WTC11 (cell line): ENCODE data around the gene MGRN1. TPM values are rescaled to one million over a fixed set of nuclear protein-coding genes. Genes with fewer than 3 reads are reported as not detected.

ENCODE experiments used
- ATAC-seq: fragments of 200-7000 bp; cut with Tn5 transposase; 2 replicates; pipeline ENCODE4 v1.10.0; 2021; ENCODE audit warnings: mild to moderate bottlenecking, moderate library complexity
- CTCF ChIA-PET: fragments of 300-600 bp; sonication (Branson Sonifier 250); formaldehyde crosslinking; loops from one replicate; lab custom pipeline; 2021; ENCODE audit warnings: antibody characterized with exemption; lab: Charles Lee
- POLR2A ChIA-PET: fragments of 350-600 bp; sonication (Branson Sonifier 250); formaldehyde crosslinking; loops from one replicate; lab custom pipeline; 2021; ENCODE audit warnings: antibody characterized with exemption; lab: Charles Lee
- DNase-seq: peaks from one replicate; pipeline ENCODE4 v3.0.0; 2021; ENCODE audit warnings: low spot score
- H3K27ac Mint-ChIP-seq: 2 replicates; pipeline ENCODE4 v1.8.0; 2021; ENCODE audit warnings: mixed read lengths
- H3K27me3 Mint-ChIP-seq: 2 replicates; pipeline ENCODE4 v1.8.0; 2021; ENCODE audit warnings: low read depth, mild to moderate bottlenecking, moderate library complexity, mixed read lengths
- H3K36me3 Mint-ChIP-seq: 2 replicates; pipeline ENCODE4 v1.8.0; 2021; ENCODE audit warnings: mixed read lengths
- H3K4me1 Mint-ChIP-seq: 2 replicates; pipeline ENCODE4 v1.8.0; 2022; ENCODE audit warnings: mixed read lengths
- H3K4me3 Mint-ChIP-seq: 2 replicates; pipeline ENCODE4 v1.8.0; 2021; ENCODE audit warnings: mild to moderate bottlenecking, moderate library complexity, mixed read lengths
- H3K9me3 Mint-ChIP-seq: 2 replicates; pipeline ENCODE4 v1.8.0; 2021; ENCODE audit warnings: mixed read lengths
- ATF1 ChIP-seq: sonication (generic); formaldehyde crosslinking; IDR thresholded peaks from 2 replicates; pipeline ENCODE4 v1.8.1; 2023; ENCODE audit warnings: mild to moderate bottlenecking, moderate library complexity, missing genetic modification reagents
- ATF2 ChIP-seq: sonication (generic); formaldehyde crosslinking; IDR thresholded peaks from 2 replicates; pipeline ENCODE4 v1.8.1; 2022; ENCODE audit warnings: low read depth, missing genetic modification reagents, borderline replicate concordance
- CDX4 ChIP-seq: fragments of 250-450 bp; sonication (Bioruptor Pico); IDR thresholded peaks from 2 replicates; pipeline ENCODE4 v1.9.0; 2021; ENCODE audit warnings: moderate library complexity, mild to moderate bottlenecking, inconsistent platforms, borderline replicate concordance
- CREB1 ChIP-seq: sonication (generic); formaldehyde crosslinking; IDR thresholded peaks from 2 replicates; pipeline ENCODE4 v1.8.0; 2023; ENCODE audit warnings: mild to moderate bottlenecking, missing genetic modification reagents
- E2F4 ChIP-seq: sonication (generic); formaldehyde crosslinking; IDR thresholded peaks from 2 replicates; pipeline ENCODE4 v1.8.1; 2022; ENCODE audit warnings: low read depth, mild to moderate bottlenecking, moderate library complexity, missing genetic modification reagents, borderline replicate concordance
- E2F5 ChIP-seq: sonication (generic); formaldehyde crosslinking; IDR thresholded peaks from 2 replicates; pipeline ENCODE4 v1.8.1; 2022; ENCODE audit warnings: mild to moderate bottlenecking, moderate library complexity, missing genetic modification reagents
- ESRRA ChIP-seq: sonication (generic); formaldehyde crosslinking; IDR thresholded peaks from 2 replicates; pipeline ENCODE4 v1.8.1; 2022; ENCODE audit warnings: mild to moderate bottlenecking, missing genetic modification reagents, borderline replicate concordance
- FOXJ3 ChIP-seq: sonication (generic); formaldehyde crosslinking; IDR thresholded peaks from 2 replicates; pipeline ENCODE4 v1.9.0; 2021; ENCODE audit warnings: missing genetic modification reagents, mild to moderate bottlenecking, borderline replicate concordance
- FOXK1 ChIP-seq: sonication (generic); formaldehyde crosslinking; IDR thresholded peaks from 2 replicates; pipeline ENCODE4 v1.8.0; 2022; ENCODE audit warnings: mild to moderate bottlenecking, moderate library complexity, missing genetic modification reagents
- GTF2I ChIP-seq: fragments of 250-450 bp; sonication (Bioruptor Pico); conservative IDR thresholded peaks from 2 replicates; pipeline ENCODE4 v1.4.0; 2021; ENCODE audit warnings: mild to moderate bottlenecking
- HMGXB4 ChIP-seq: sonication (generic); formaldehyde crosslinking; IDR thresholded peaks from 2 replicates; pipeline ENCODE4 v1.8.1; 2023; ENCODE audit warnings: mild to moderate bottlenecking, moderate library complexity, missing genetic modification reagents
- JAZF1 ChIP-seq: fragments of 250-450 bp; sonication (Bioruptor Pico); IDR thresholded peaks from 2 replicates; pipeline ENCODE4 v1.9.0; 2021; ENCODE audit warnings: moderate library complexity, mild to moderate bottlenecking, inconsistent platforms
- MAX ChIP-seq: sonication (generic); formaldehyde crosslinking; IDR thresholded peaks from 2 replicates; pipeline ENCODE4 v1.8.0; 2022; ENCODE audit warnings: mild to moderate bottlenecking, missing genetic modification reagents
- NFE2L1 ChIP-seq: sonication (generic); formaldehyde crosslinking; IDR thresholded peaks from 2 replicates; pipeline ENCODE4 v1.8.1; 2023; ENCODE audit warnings: missing genetic modification reagents
- PRDM15 ChIP-seq: sonication (generic); formaldehyde crosslinking; IDR thresholded peaks from 2 replicates; pipeline ENCODE4 v1.8.0; 2022; ENCODE audit warnings: missing genetic modification reagents
- SOX15 ChIP-seq: fragments of 250-450 bp; sonication (Bioruptor Pico); IDR thresholded peaks from 2 replicates; pipeline ENCODE4 v1.9.0; 2021; ENCODE audit warnings: mild to moderate bottlenecking
- TEAD1 ChIP-seq: sonication (generic); formaldehyde crosslinking; IDR thresholded peaks from 2 replicates; pipeline ENCODE4 v1.8.0; 2022; ENCODE audit warnings: mild to moderate bottlenecking, missing genetic modification reagents
- ZBTB21 ChIP-seq: sonication (generic); formaldehyde crosslinking; IDR thresholded peaks from 2 replicates; pipeline ENCODE4 v1.8.1; 2023; ENCODE audit warnings: mild to moderate bottlenecking, missing genetic modification reagents, borderline replicate concordance
- ZMAT4 ChIP-seq: fragments of 250-450 bp; sonication (Bioruptor Pico); IDR thresholded peaks from 2 replicates; pipeline ENCODE4 v1.9.0; 2021; ENCODE audit warnings: mild to moderate bottlenecking
- ZNF138 ChIP-seq: sonication (generic); formaldehyde crosslinking; conservative IDR thresholded peaks from 2 replicates; pipeline ENCODE4 v1.8.1; 2022; ENCODE audit warnings: mild to moderate bottlenecking, moderate library complexity, missing genetic modification reagents
- total RNA-seq: library from RNA; stranded (reverse); gene quantifications from 3 replicates; pipeline ENCODE4 v1.2.3, GENCODE V29; 2021

The MGRN1 gene
- total RNA-seq, 1 experiment from 2014 or later, result 88.8 TPM

GRCh38 chr16:4636196-4636595 is 11.6 kb downstream of the MGRN1 start (continued):
- no peak for TF ChIP-seq HMGXB4 (CRISPR knock-in tag)
- TF ChIP-seq ATF1 (CRISPR knock-in tag), result no peak

GRCh38 chr16:4637501-4638166 is 13.0 kb downstream of the MGRN1 start:
- H3K36me3 Mint-ChIP-seq, result peaks cover 4% of the 10 kb centered on the region; the same call in 1 of the 2 replicates
- H3K27me3 Mint-ChIP-seq, result no peaks in the 10 kb centered on the region
- no peak overlapping the region for H3K4me3 Mint-ChIP-seq
- DNase-seq (no peak), ATAC-seq (no peak)
- 0 out of 2 replicates have a peak overlapping the region, but pooled peaks have one; percentile 63 for H3K27ac Mint-ChIP-seq
- no peaks in the 10 kb centered on the region for H3K9me3 Mint-ChIP-seq
- POLR2A ChIA-PET, result interaction anchor here (0.7 kb wide), 1 partner anchor 19 kb away, joined by 3 read pairs; no protein-coding TSS in a partner anchor
- CTCF ChIA-PET, result interaction anchor here (0.8 to 4.1 kb wide), 3 partner anchors 12 to 14 kb away, joined by 4 to 23 read pairs (median 5); partner anchors contain the start of gene MGRN1
- no peak for TF ChIP-seq CDX4 (CRISPR knock-in tag)
- no peak for TF ChIP-seq FOXJ3 (CRISPR knock-in tag)
- TF ChIP-seq FOXK1 (CRISPR knock-in tag), result no peak
- no peak for TF ChIP-seq JAZF1 (CRISPR knock-in tag)
- TF ChIP-seq MAX (CRISPR knock-in tag), result no peak
- TF ChIP-seq ZNF138 (CRISPR knock-in tag), result no peak
- TF ChIP-seq ZMAT4 (CRISPR knock-in tag), result no peak
- TF ChIP-seq E2F4, result no peak
- TF ChIP-seq E2F5 (CRISPR knock-in tag), result no peak
- TF ChIP-seq TEAD1 (CRISPR knock-in tag), result no peak
- H3K4me1 Mint-ChIP-seq, result 0 out of 2 replicates have a peak, but pooled peaks cover 4% of the 10 kb centered on the region

GRCh38 chr16:4639899-4640509 is 15.4 kb downstream of the MGRN1 start:
- H3K4me1 Mint-ChIP-seq, result 0 out of 2 replicates have a peak, but pooled peaks cover 4% of the 10 kb centered on the region
- ATAC-seq (no peak), DNase-seq (no peak)
- H3K9me3 Mint-ChIP-seq, result no peaks in the 10 kb centered on the region
- ChIA-PET POLR2A (no interaction called here), CTCF (interaction anchor here (1.2 to 2.7 kb wide), 2 partner anchors 10 to 16 kb away, joined by 6 to 16 read pairs; partner anchors contain the start of gene MGRN1)
- H3K27me3 Mint-ChIP-seq, result no peaks in the 10 kb centered on the region
- H3K36me3 Mint-ChIP-seq, result no peaks in the 10 kb centered on the region
- H3K4me3 Mint-ChIP-seq, result no peak overlapping the region
- H3K27ac Mint-ChIP-seq, result peak overlapping the region; percentile 74
- TF ChIP-seq CREB1 (CRISPR knock-in tag) (no peak), PRDM15 (CRISPR knock-in tag) (no peak), ATF2 (CRISPR knock-in tag) (no peak), SOX15 (CRISPR knock-in tag) (no peak), GTF2I (CRISPR knock-in tag) (no peak), NFE2L1 (CRISPR knock-in tag) (no peak), ZBTB21 (CRISPR knock-in tag) (no peak), ESRRA (CRISPR knock-in tag) (no peak)
